Measurements from ENCODE around the gene CHST2.
"Not testable (repeated sequence)": the region's sequence is repeated elsewhere in the genome, so short reads cannot be mapped to it uniquely, and the experiment has no call there.

CHST2 gene

GRCh38 chr3:143119009-143119914 is at the start of gene CHST2:
Gene CHST2 (plus strand): TSS chr3:143119771. CDS start chr3:143120817, 1,046 bp downstream.
- peak; percentile 92 for DNase-seq (ENCODE audit: low spot score)
- no peak for FAIRE-seq

GRCh38 chr3:143070977-143071551 is 48.5 kb upstream of the CHST2 start:
- DNase-seq (ENCODE audit: low spot score) (no peak), FAIRE-seq (no peak)

- DNase-seq (ENCODE audit: low spot score), result no peak
- no peak for FAIRE-seq
Observed at GRCh38 chr3:143071776-143072175, 47.8 kb upstream of the CHST2 start.

- not testable (repeated sequence) for DNase-seq (ENCODE audit: low spot score); FAIRE-seq
Observed at GRCh38 chr3:143072298-143073020, 47.1 kb upstream of the CHST2 start.

GRCh38 chr3:143073541-143073940 is 46.0 kb upstream of the CHST2 start:
- FAIRE-seq; DNase-seq (ENCODE audit: low spot score): not testable (repeated sequence)

GRCh38 chr3:143073983-143074382 is 45.6 kb upstream of the CHST2 start:
- DNase-seq (ENCODE audit: low spot score); FAIRE-seq: not testable (repeated sequence)

- DNase-seq (ENCODE audit: low spot score) (no peak), FAIRE-seq (no peak)
Observed at GRCh38 chr3:143078883-143079282, 40.7 kb upstream of the CHST2 start.

GRCh38 chr3:143080196-143080595 is 39.4 kb upstream of the CHST2 start:
- no peak for FAIRE-seq

GRCh38 chr3:143081365-143081764 is 38.2 kb upstream of the CHST2 start:
- no peak for FAIRE-seq

More at GRCh38 chr3:143080196-143080595, 39.4 kb upstream of the CHST2 start:
- no peak for DNase-seq (ENCODE audit: low spot score)

GRCh38 chr3:143081844-143082778 is 37.5 kb upstream of the CHST2 start:
- no peak for FAIRE-seq
- no peak for DNase-seq (ENCODE audit: low spot score)

More at GRCh38 chr3:143081365-143081764, 38.2 kb upstream of the CHST2 start:
- DNase-seq (ENCODE audit: low spot score), result no peak

- DNase-seq (ENCODE audit: low spot score) (no peak), FAIRE-seq (no peak)
Observed at GRCh38 chr3:143083781-143084180, 35.8 kb upstream of the CHST2 start.

GRCh38 chr3:143084856-143085731 is 34.5 kb upstream of the CHST2 start:
- FAIRE-seq, result no peak
- DNase-seq (ENCODE audit: low spot score), result no peak

GRCh38 chr3:143088835-143089234 is 30.7 kb upstream of the CHST2 start:
- no peak for FAIRE-seq
- DNase-seq (ENCODE audit: low spot score), result no peak

GRCh38 chr3:143089965-143090364 is 29.6 kb upstream of the CHST2 start:
- DNase-seq (ENCODE audit: low spot score) (no peak), FAIRE-seq (no peak)

- no peak for FAIRE-seq
- no peak for DNase-seq (ENCODE audit: low spot score)
Observed at GRCh38 chr3:143090486-143090885, 29.1 kb upstream of the CHST2 start.

- no peak for FAIRE-seq
- DNase-seq (ENCODE audit: low spot score), result no peak
Observed at GRCh38 chr3:143090976-143091837, 28.4 kb upstream of the CHST2 start.

GRCh38 chr3:143092191-143092590 is 27.4 kb upstream of the CHST2 start:
- FAIRE-seq, result no peak
- DNase-seq (ENCODE audit: low spot score), result no peak

GRCh38 chr3:143095813-143096212 is 23.8 kb upstream of the CHST2 start:
- FAIRE-seq, result no peak
- no peak for DNase-seq (ENCODE audit: low spot score)

Data from urothelium cell line (cell line).